ENCODE data around the gene THSD4. TPM values are rescaled to one million over a fixed set of nuclear protein-coding genes. Genes with fewer than 3 reads are reported as not detected.

THSD4 gene
- total RNA-seq, 1 experiment from 2014 or later, result 29.0 TPM

DNA sequence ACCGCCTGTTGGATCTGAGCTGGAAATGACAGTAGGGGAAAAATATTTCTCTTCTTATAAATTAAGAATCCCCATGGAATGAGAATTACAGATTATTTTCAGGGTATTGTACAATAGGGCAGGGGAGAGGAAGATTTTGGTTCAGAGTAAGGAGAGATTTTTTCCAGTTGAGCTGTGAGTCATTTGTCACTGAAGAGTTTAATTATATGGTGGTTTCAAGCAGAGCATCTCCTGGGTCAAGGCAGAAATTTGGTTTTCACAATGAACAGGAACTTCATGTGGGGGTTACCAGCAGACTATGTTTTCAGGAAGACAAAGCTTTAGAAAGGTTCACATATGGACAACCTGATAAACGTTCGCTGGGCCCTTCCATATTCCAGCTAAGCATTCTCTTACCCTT is 512.3 kb downstream of the THSD4 start:
- DNase-seq (no peak), ATAC-seq (no peak)
- H3F3A ChIP-seq (ENCODE audit: low read length, unreplicated experiment), result no peaks in the 10 kb centered on the region
- ChIA-PET CTCF (no interaction called here), POLR2A (ENCODE audit: unreplicated experiment) (no interaction called here)
- H4K20me1 ChIP-seq (ENCODE audit: low read length), result no peaks in the 10 kb centered on the region
- H3K9me3 ChIP-seq (ENCODE audit: low read length), result no peaks in the 10 kb centered on the region
- no peaks in the 10 kb centered on the region for H3K27me3 ChIP-seq (ENCODE audit: low read length)
- TF ChIP-seq CTCF (conservative IDR thresholded peaks at IDR 0.05; ENCODE audit: low read depth, low read length) (no peak), EZH2phosphoT487 (IDR thresholded peaks at IDR 0.05; ENCODE audit: borderline replicate concordance, low read length) (no peak), EZH2 (IDR thresholded peaks at IDR 0.05; ENCODE audit: low read length, unreplicated experiment) (no peak)
- intact Hi-C loops (cut with micrococcal nuclease), result no loop called here
- no peak overlapping the region for H3K4me3 ChIP-seq (ENCODE audit: low read length)
- no peaks in the 10 kb centered on the region for H3K36me3 ChIP-seq (ENCODE audit: low read depth, low read length)
- H3K4me2 ChIP-seq (ENCODE audit: low read length), result no peak overlapping the region
- no peak overlapping the region for H3K9ac ChIP-seq (ENCODE audit: low read length)
- BruUV-seq (replicated peaks), result no TSS peak
- H3K4me1 ChIP-seq (ENCODE audit: insufficient read depth, low read length), result no peaks in the 10 kb centered on the region
- no peaks in the 10 kb centered on the region for H3K79me2 ChIP-seq (ENCODE audit: low read length)
- H3K27ac ChIP-seq (ENCODE audit: low read length), result no peak overlapping the region
- no peak overlapping the region for H2AFZ ChIP-seq (ENCODE audit: low read length)
- no peaks in the 10 kb centered on the region for H3K9me2 ChIP-seq (replicated peaks; ENCODE audit: low read length)

- ChIA-PET POLR2A (ENCODE audit: unreplicated experiment) (no interaction called here), CTCF (no interaction called here)
- Histone ChIP-seq H2AFZ (ENCODE audit: low read length) (no peak overlapping the region), H3K36me3 (ENCODE audit: low read depth, low read length) (no peaks in the 10 kb centered on the region), H4K20me1 (ENCODE audit: low read length) (no peaks in the 10 kb centered on the region), H3K4me3 (ENCODE audit: low read length) (no peak overlapping the region), H3K9ac (ENCODE audit: low read length) (no peak overlapping the region), H3K4me2 (ENCODE audit: low read length) (no peak overlapping the region), H3K4me1 (ENCODE audit: insufficient read depth, low read length) (no peaks in the 10 kb centered on the region), H3K79me2 (ENCODE audit: low read length) (no peaks in the 10 kb centered on the region), H3K9me2 (replicated peaks; ENCODE audit: low read length) (no peaks in the 10 kb centered on the region), H3K9me3 (ENCODE audit: low read length) (no peaks in the 10 kb centered on the region), H3K27ac (ENCODE audit: low read length) (no peak overlapping the region), H3F3A (ENCODE audit: low read length, unreplicated experiment) (no peaks in the 10 kb centered on the region), H3K27me3 (ENCODE audit: low read length) (no peaks in the 10 kb centered on the region)
- ATAC-seq (no peak), DNase-seq (no peak)
- TF ChIP-seq CTCF (conservative IDR thresholded peaks at IDR 0.05; ENCODE audit: low read depth, low read length), result no peak
- TF ChIP-seq EZH2phosphoT487 (IDR thresholded peaks at IDR 0.05; ENCODE audit: borderline replicate concordance, low read length), result no peak
- no peak for TF ChIP-seq EZH2 (IDR thresholded peaks at IDR 0.05; ENCODE audit: low read length, unreplicated experiment)
- no TSS peak for BruUV-seq (replicated peaks)
- intact Hi-C loops (cut with micrococcal nuclease), result no loop called here
Measured at GRCh38 chr15:71628988-71629770, 513.9 kb downstream of the THSD4 start.

GRCh38 chr15:71629781-71630474 is 514.7 kb downstream of the THSD4 start:
- no TSS peak for BruUV-seq (replicated peaks)
- CTCF ChIA-PET, result no interaction called here
- no peak for ATAC-seq

More at GRCh38 chr15:71629781-71630474, 514.7 kb downstream of the THSD4 start:
- H3K9me2 ChIP-seq (replicated peaks; ENCODE audit: low read length), result no peaks in the 10 kb centered on the region
- no peak overlapping the region for H3K27ac ChIP-seq (ENCODE audit: low read length)
- H3K36me3 ChIP-seq (ENCODE audit: low read depth, low read length), result no peaks in the 10 kb centered on the region
- no peaks in the 10 kb centered on the region for H3F3A ChIP-seq (ENCODE audit: low read length, unreplicated experiment)
- H3K4me2 ChIP-seq (ENCODE audit: low read length), result no peak overlapping the region
- no peaks in the 10 kb centered on the region for H3K79me2 ChIP-seq (ENCODE audit: low read length)
- no peaks in the 10 kb centered on the region for H4K20me1 ChIP-seq (ENCODE audit: low read length)
- H3K27me3 ChIP-seq (ENCODE audit: low read length), result no peaks in the 10 kb centered on the region
- H3K9ac ChIP-seq (ENCODE audit: low read length), result no peak overlapping the region
- no peaks in the 10 kb centered on the region for H3K4me1 ChIP-seq (ENCODE audit: insufficient read depth, low read length)
- POLR2A ChIA-PET (ENCODE audit: unreplicated experiment), result no interaction called here
- intact Hi-C loops (cut with micrococcal nuclease), result no loop called here
- H3K4me3 ChIP-seq (ENCODE audit: low read length), result no peak overlapping the region
- DNase-seq, result no peak
- TF ChIP-seq EZH2 (IDR thresholded peaks at IDR 0.05; ENCODE audit: low read length, unreplicated experiment) (no peak), EZH2phosphoT487 (IDR thresholded peaks at IDR 0.05; ENCODE audit: borderline replicate concordance, low read length) (no peak)
- H3K9me3 ChIP-seq (ENCODE audit: low read length), result no peaks in the 10 kb centered on the region
- no peak overlapping the region for H2AFZ ChIP-seq (ENCODE audit: low read length)
